LNCAP (cell line): ENCODE measurements around the gene ARID1B.

Experiments used
- TF ChIP-seq, protein P1 (sequence below): fragments of 450-650 bp; IDR thresholded peaks from 2 replicates; pipeline ENCODE4 v1.5.1; 2017; ENCODE audit warnings: mild to moderate bottlenecking

Gene ARID1B

GRCh38 chr6:156976216-156977127, 199.3 kb downstream of the ARID1B start:
- TF ChIP-seq, protein P1, sequence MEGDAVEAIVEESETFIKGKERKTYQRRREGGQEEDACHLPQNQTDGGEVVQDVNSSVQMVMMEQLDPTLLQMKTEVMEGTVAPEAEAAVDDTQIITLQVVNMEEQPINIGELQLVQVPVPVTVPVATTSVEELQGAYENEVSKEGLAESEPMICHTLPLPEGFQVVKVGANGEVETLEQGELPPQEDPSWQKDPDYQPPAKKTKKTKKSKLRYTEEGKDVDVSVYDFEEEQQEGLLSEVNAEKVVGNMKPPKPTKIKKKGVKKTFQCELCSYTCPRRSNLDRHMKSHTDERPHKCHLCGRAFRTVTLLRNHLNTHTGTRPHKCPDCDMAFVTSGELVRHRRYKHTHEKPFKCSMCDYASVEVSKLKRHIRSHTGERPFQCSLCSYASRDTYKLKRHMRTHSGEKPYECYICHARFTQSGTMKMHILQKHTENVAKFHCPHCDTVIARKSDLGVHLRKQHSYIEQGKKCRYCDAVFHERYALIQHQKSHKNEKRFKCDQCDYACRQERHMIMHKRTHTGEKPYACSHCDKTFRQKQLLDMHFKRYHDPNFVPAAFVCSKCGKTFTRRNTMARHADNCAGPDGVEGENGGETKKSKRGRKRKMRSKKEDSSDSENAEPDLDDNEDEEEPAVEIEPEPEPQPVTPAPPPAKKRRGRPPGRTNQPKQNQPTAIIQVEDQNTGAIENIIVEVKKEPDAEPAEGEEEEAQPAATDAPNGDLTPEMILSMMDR = no peak

GRCh38 chr6:156977527-156978291, 200.5 kb downstream of the ARID1B start:
- TF ChIP-seq, protein P1 = no peak

DNA sequence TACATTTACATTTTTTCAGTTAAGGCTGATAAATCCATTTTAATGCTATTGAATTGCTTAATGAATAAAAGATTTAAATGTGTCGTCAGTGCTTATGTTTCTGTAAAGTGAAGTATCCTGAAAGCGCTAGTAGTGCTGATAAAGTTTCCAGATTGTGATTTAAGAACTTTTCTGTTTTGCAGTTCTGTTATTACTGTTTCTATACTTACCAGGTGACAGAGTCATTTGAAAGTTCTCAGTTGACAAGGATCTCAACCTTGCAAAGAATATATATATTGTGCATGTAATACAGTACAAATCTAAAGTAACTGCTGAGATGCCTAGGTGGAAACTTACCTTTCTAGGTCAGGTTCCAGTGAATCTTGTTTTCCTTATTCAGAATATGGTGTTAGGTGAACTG, 201.8 kb downstream of the ARID1B start:
- TF ChIP-seq, protein P1 = no peak

GRCh38 chr6:156980515-156980914, 203.3 kb downstream of the ARID1B start:
- TF ChIP-seq, protein P1 = no peak

DNA sequence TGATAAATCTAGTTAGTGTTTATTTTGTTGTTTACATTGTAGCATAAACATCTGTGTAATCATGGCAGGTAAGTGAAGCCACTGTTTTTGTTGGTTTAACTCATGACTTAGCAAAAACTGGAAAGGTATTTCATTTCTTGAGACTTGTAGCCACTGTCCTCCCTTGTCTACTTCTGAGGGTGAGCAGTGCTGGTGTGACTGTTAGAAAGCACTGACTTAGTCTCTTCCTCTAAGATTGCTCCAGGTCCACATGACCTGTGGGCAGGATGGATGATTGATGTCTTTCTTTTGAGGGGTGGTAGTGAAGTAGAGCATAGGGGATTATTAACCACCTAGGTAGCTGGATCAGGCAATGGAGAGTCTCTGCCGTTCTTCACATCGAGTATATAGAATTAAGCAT, 203.8 kb downstream of the ARID1B start:
- TF ChIP-seq, protein P1 = no peak

- TF ChIP-seq, protein P1 = no peak
Measured at GRCh38 chr6:156982168-156982567, 205.0 kb downstream of the ARID1B start.

- TF ChIP-seq, protein P1 = no peak
Measured at GRCh38 chr6:156984178-156984738, 207.1 kb downstream of the ARID1B start.
